ENCODE data around the gene LILRA5.

LILRA5 gene

GRCh38 chr19:54343868-54344267 lies 30.9 kb upstream of the LILRA5 start:
- Histone ChIP-seq H3K23ac (ENCODE audit: low read length in 2 of 2) (no peak overlapping the region), H4K8ac (ENCODE audit: low read length) (no peak overlapping the region)

GRCh38 chr19:54341295-54341694 lies 28.3 kb upstream of the LILRA5 start:
- Histone ChIP-seq H2BK120ac (ENCODE audit: low read depth, low read length) (no peak overlapping the region), H3K36me3 (ENCODE audit: control insufficient read depth in 1 of 2, insufficient read depth in 2 of 2, low read depth in 1 of 2, low read length in 2 of 2) (no peaks in the 10 kb centered on the region), H3K79me1 (replicated peaks; ENCODE audit: low read length, poor library complexity, severe bottlenecking) (no peaks in the 10 kb centered on the region)

More at GRCh38 chr19:54343868-54344267, 30.9 kb upstream of the LILRA5 start:
- Histone ChIP-seq H3K9ac (ENCODE audit: low read length) (no peak overlapping the region), H3K79me1 (replicated peaks; ENCODE audit: low read length, poor library complexity, severe bottlenecking) (no peaks in the 10 kb centered on the region), H3K18ac (ENCODE audit: low read depth in 1 of 2, low read length in 2 of 2) (no peak overlapping the region), H2BK15ac (ENCODE audit: low read depth, poor library complexity, severe bottlenecking) (no peak overlapping the region), H3K27me3 (ENCODE audit: control insufficient read depth in 1 of 2, insufficient read depth in 1 of 2, low read length in 2 of 2) (peaks cover 0 to 20% of the 10 kb centered on the region in 2 experiments), H3K4ac (ENCODE audit: low read depth in 1 of 2, low read length in 2 of 2) (no peak overlapping the region), H3K4me1 (ENCODE audit: control insufficient read depth, insufficient read depth, low read depth, low read length) (no peaks in the 10 kb centered on the region), H4K91ac (ENCODE audit: low read length) (no peak overlapping the region), H2AFZ (ENCODE audit: low read depth, low read length) (no peak overlapping the region), H3K27ac (ENCODE audit: low read length, poor library complexity, severe bottlenecking) (no peak overlapping the region), H2AK5ac (ENCODE audit: low read length, severe bottlenecking) (no peak overlapping the region), H2BK12ac (ENCODE audit: low read length in 2 of 2) (no peak overlapping the region), H3K4me2 (ENCODE audit: low read length, poor library complexity, severe bottlenecking) (no peak overlapping the region), H2BK120ac (ENCODE audit: low read depth, low read length) (no peak overlapping the region), H3K9me3 (ENCODE audit: control insufficient read depth, low read length) (no peaks in the 10 kb centered on the region), H2BK5ac (ENCODE audit: low read depth, low read length, poor library complexity, severe bottlenecking) (no peak overlapping the region), H3K14ac (ENCODE audit: low read length in 2 of 2) (no peak overlapping the region), H3K36me3 (ENCODE audit: control insufficient read depth in 1 of 2, insufficient read depth in 2 of 2, low read depth in 1 of 2, low read length in 2 of 2) (no peaks in the 10 kb centered on the region), H3K4me3 (ENCODE audit: insufficient read depth in 1 of 2, low read depth in 1 of 2, low read length in 2 of 2) (no peak overlapping the region)
- no peak for DNase-seq
- WGBS: 54% methylated on average over 2 of the region's 4 CpGs

GRCh38 chr19:54339646-54340358 lies 26.8 kb upstream of the LILRA5 start:
- Histone ChIP-seq H3K4me1 (ENCODE audit: control insufficient read depth, insufficient read depth, low read depth, low read length) (no peaks in the 10 kb centered on the region), H2BK12ac (ENCODE audit: low read length in 2 of 2) (no peak overlapping the region), H3K18ac (ENCODE audit: low read depth in 1 of 2, low read length in 2 of 2) (no peak overlapping the region), H3K27ac (ENCODE audit: low read length, poor library complexity, severe bottlenecking) (no peak overlapping the region), H4K8ac (ENCODE audit: low read length) (no peak overlapping the region), H3K4me2 (ENCODE audit: low read length, poor library complexity, severe bottlenecking) (no peak overlapping the region), H2BK120ac (ENCODE audit: low read depth, low read length) (no peak overlapping the region), H3K36me3 (ENCODE audit: control insufficient read depth in 1 of 2, insufficient read depth in 2 of 2, low read depth in 1 of 2, low read length in 2 of 2) (no peaks in the 10 kb centered on the region), H2BK15ac (ENCODE audit: low read depth, poor library complexity, severe bottlenecking) (no peak overlapping the region), H4K91ac (ENCODE audit: low read length) (no peak overlapping the region), H3K9me3 (ENCODE audit: control insufficient read depth, low read length) (no peaks in the 10 kb centered on the region), H2BK5ac (ENCODE audit: low read depth, low read length, poor library complexity, severe bottlenecking) (no peak overlapping the region), H3K14ac (ENCODE audit: low read length in 2 of 2) (no peak overlapping the region), H3K9ac (ENCODE audit: low read length) (no peak overlapping the region), H2AK5ac (ENCODE audit: low read length, severe bottlenecking) (no peak overlapping the region), H3K4ac (ENCODE audit: low read depth in 1 of 2, low read length in 2 of 2) (no peak overlapping the region), H2AFZ (ENCODE audit: low read depth, low read length) (no peak overlapping the region), H3K23ac (ENCODE audit: low read length in 2 of 2) (no peak overlapping the region), H3K4me3 (ENCODE audit: insufficient read depth in 1 of 2, low read depth in 1 of 2, low read length in 2 of 2) (no peak overlapping the region), H3K79me1 (replicated peaks; ENCODE audit: low read length, poor library complexity, severe bottlenecking) (no peaks in the 10 kb centered on the region), H3K27me3 (ENCODE audit: control insufficient read depth in 1 of 2, insufficient read depth in 1 of 2, low read length in 2 of 2) (peaks cover 0 to 16% of the 10 kb centered on the region in 2 experiments)
- no peak for DNase-seq
- WGBS: 64% methylated on average over 8 of the region's 9 CpGs

More at GRCh38 chr19:54341295-54341694, 28.3 kb upstream of the LILRA5 start:
- no peak overlapping the region for H3K18ac ChIP-seq (ENCODE audit: low read depth in 1 of 2, low read length in 2 of 2)
- no peak overlapping the region for H4K8ac ChIP-seq (ENCODE audit: low read length)
- no peak overlapping the region for H3K4ac ChIP-seq (ENCODE audit: low read depth in 1 of 2, low read length in 2 of 2)
- H3K14ac ChIP-seq (ENCODE audit: low read length in 2 of 2): no peak overlapping the region
- no peaks in the 10 kb centered on the region for H3K4me1 ChIP-seq (ENCODE audit: control insufficient read depth, insufficient read depth, low read depth, low read length)
- no peak overlapping the region for H2AK5ac ChIP-seq (ENCODE audit: low read length, severe bottlenecking)
- no peaks in the 10 kb centered on the region for H3K9me3 ChIP-seq (ENCODE audit: control insufficient read depth, low read length)
- peak overlapping the region; percentile 14 for H2AFZ ChIP-seq (ENCODE audit: low read depth, low read length)
- H2BK15ac ChIP-seq (ENCODE audit: low read depth, poor library complexity, severe bottlenecking): no peak overlapping the region
- no peak overlapping the region for H3K4me3 ChIP-seq (ENCODE audit: insufficient read depth in 1 of 2, low read depth in 1 of 2, low read length in 2 of 2)
- no peak overlapping the region for H2BK12ac ChIP-seq (ENCODE audit: low read length in 2 of 2)
- 69% methylated on average over 8 of the region's 8 CpGs for WGBS
- H3K4me2 ChIP-seq (ENCODE audit: low read length, poor library complexity, severe bottlenecking): no peak overlapping the region
- H3K27me3 ChIP-seq (ENCODE audit: control insufficient read depth in 1 of 2, insufficient read depth in 1 of 2, low read length in 2 of 2): peaks cover 0 to 16% of the 10 kb centered on the region in 2 experiments
- no peak for DNase-seq
- no peak overlapping the region for H4K91ac ChIP-seq (ENCODE audit: low read length)
- H3K9ac ChIP-seq (ENCODE audit: low read length): no peak overlapping the region
- H3K23ac ChIP-seq (ENCODE audit: low read length in 2 of 2): no peak overlapping the region
- no peak overlapping the region for H3K27ac ChIP-seq (ENCODE audit: low read length, poor library complexity, severe bottlenecking)
- no peak overlapping the region for H2BK5ac ChIP-seq (ENCODE audit: low read depth, low read length, poor library complexity, severe bottlenecking)

GRCh38 chr19:54338521-54338920 lies 25.6 kb upstream of the LILRA5 start:
- Histone ChIP-seq H2BK15ac (ENCODE audit: low read depth, poor library complexity, severe bottlenecking) (no peak overlapping the region), H3K27me3 (ENCODE audit: control insufficient read depth in 1 of 2, insufficient read depth in 1 of 2, low read length in 2 of 2) (peaks cover 0 to 14% of the 10 kb centered on the region in 2 experiments), H3K14ac (ENCODE audit: low read length in 2 of 2) (no peak overlapping the region), H3K4me3 (ENCODE audit: insufficient read depth in 1 of 2, low read depth in 1 of 2, low read length in 2 of 2) (no peak overlapping the region), H4K91ac (ENCODE audit: low read length) (no peak overlapping the region), H3K36me3 (ENCODE audit: control insufficient read depth in 1 of 2, insufficient read depth in 2 of 2, low read depth in 1 of 2, low read length in 2 of 2) (no peaks in the 10 kb centered on the region), H3K9ac (ENCODE audit: low read length) (no peak overlapping the region), H3K4ac (ENCODE audit: low read depth in 1 of 2, low read length in 2 of 2) (no peak overlapping the region), H3K4me2 (ENCODE audit: low read length, poor library complexity, severe bottlenecking) (no peak overlapping the region), H4K8ac (ENCODE audit: low read length) (no peak overlapping the region), H2BK5ac (ENCODE audit: low read depth, low read length, poor library complexity, severe bottlenecking) (no peak overlapping the region), H2BK12ac (ENCODE audit: low read length in 2 of 2) (no peak overlapping the region), H3K4me1 (ENCODE audit: control insufficient read depth, insufficient read depth, low read depth, low read length) (no peaks in the 10 kb centered on the region), H3K79me1 (replicated peaks; ENCODE audit: low read length, poor library complexity, severe bottlenecking) (no peaks in the 10 kb centered on the region), H3K9me3 (ENCODE audit: control insufficient read depth, low read length) (no peaks in the 10 kb centered on the region), H3K23ac (ENCODE audit: low read length in 2 of 2) (no peak overlapping the region), H2BK120ac (ENCODE audit: low read depth, low read length) (no peak overlapping the region), H2AFZ (ENCODE audit: low read depth, low read length) (no peak overlapping the region), H3K18ac (ENCODE audit: low read depth in 1 of 2, low read length in 2 of 2) (no peak overlapping the region), H2AK5ac (ENCODE audit: low read length, severe bottlenecking) (no peak overlapping the region), H3K27ac (ENCODE audit: low read length, poor library complexity, severe bottlenecking) (no peak overlapping the region)
- WGBS: 72% methylated on average over 5 of the region's 6 CpGs
- no peak for DNase-seq
